K562 treated with DMSO at 1 percent for 4 hours (cell line): ENCODE data around the gene SLC39A3. TPM values are rescaled to one million over a fixed set of nuclear protein-coding genes. Genes with fewer than 3 reads are reported as not detected.

Experiments used
- total RNA-seq: library from RNA; unstranded; fragments of 300-600 nt; gene quantifications from 2 replicates; pipeline ENCODE4 v1.2.3, GENCODE V29; 2022; ENCODE audit not compliant: insufficient read depth

Gene SLC39A3
- total RNA-seq, result 165 and 175 TPM in 2 replicates

GRCh38 chr19:2739602-2740313 is at the start of gene SLC39A3:
Gene SLC39A3 (minus strand): TSS chr19:2740017. CDS start chr19:2737257, 2,760 bp downstream.

DNA sequence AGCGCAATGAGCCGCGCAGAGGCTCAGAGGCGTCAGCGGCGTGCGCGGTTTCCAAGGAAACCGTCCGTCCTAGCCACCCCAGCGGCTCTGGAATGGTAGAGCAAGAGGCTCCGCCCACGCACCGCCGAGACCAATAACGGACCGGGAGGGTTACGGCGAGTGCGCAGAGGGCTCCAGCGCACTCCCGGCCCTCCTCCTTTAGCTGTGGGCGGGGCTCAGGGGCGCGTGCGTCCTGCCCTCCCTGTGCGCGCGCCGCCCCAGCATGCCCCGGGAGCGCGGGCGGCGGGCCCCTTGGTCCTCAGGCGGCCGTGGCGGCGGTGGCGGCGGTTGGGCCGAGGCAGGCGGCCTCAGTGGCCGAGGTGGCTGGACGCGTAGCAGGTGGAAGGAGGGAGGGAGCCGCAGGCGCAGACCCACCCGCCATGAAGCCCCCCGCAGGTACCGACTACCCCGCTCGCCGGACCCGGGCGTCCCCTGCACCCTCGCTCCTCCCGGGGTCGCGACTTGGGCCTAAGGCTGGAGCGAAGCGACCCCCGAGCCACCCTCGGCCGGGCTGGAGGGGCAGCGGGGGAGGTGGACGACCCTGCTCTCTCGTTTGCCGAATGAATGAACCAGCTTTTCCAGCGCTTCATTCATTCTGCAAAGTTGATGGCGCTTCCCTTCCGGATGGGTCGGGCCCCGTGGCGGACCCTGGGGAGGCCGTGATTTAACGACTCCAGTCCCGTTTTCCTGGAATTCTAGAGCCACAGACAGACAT is 45.6 kb upstream of the SLC39A3 start, which contains the start of gene THOP1:
Gene THOP1, plus strand, starts transcription at position 260 of the 754 bp plus-strand sequence. Its CDS starts 160 bp downstream, at position 420.

DNA sequence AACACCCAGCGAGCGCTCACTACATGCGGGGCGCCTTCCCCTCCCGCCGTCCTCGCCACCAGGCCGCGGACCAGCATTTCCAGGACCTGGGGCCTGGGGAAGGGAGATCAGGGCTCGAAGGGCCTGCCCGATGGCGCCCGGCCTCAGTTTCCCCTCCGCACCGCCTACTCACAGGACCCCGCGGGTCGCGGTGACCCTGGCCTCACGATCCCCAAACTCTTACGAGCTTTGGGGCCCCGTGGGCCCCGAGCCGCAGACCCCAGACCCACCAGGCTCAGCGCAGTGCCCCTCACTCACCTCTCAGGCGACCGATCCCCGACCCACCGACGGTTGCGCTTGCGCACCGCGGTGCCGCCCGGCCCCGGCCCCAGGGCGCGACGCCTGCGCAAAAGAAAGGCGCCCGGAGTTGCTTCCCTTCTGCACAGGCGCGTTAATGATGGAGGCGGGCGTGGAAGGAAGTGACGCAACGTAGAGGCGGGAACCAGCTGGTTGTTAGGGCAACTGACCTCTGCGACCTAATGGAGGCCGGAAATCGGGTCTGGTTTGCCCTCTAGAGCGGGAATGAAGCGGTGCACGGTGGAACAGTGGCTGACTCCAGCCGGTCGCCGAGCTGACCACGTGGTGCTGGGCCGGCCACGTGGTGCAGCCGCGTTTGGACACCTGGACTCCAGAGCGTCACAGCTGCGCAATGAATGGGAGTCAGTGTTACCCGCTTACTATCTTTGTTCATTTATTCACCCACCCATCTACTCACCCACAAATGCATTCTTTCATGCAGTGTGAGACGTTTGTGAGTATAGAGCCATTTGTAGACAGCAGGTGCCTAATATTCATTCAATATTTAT is 43.3 kb upstream of the SLC39A3 start, which contains the start of gene SGTA:
Gene SGTA, minus strand, starts transcription at position 338 of the 845 bp plus-strand sequence. CDS start 14,205 bp downstream, outside the sequence.

GRCh38 chr19:2720777-2721569 is 18.8 kb downstream of the SLC39A3 start, which contains the start of gene DIRAS1:
Gene DIRAS1 (minus strand): TSS chr19:2721372. CDS start chr19:2717806, 3,566 bp downstream.

DNA sequence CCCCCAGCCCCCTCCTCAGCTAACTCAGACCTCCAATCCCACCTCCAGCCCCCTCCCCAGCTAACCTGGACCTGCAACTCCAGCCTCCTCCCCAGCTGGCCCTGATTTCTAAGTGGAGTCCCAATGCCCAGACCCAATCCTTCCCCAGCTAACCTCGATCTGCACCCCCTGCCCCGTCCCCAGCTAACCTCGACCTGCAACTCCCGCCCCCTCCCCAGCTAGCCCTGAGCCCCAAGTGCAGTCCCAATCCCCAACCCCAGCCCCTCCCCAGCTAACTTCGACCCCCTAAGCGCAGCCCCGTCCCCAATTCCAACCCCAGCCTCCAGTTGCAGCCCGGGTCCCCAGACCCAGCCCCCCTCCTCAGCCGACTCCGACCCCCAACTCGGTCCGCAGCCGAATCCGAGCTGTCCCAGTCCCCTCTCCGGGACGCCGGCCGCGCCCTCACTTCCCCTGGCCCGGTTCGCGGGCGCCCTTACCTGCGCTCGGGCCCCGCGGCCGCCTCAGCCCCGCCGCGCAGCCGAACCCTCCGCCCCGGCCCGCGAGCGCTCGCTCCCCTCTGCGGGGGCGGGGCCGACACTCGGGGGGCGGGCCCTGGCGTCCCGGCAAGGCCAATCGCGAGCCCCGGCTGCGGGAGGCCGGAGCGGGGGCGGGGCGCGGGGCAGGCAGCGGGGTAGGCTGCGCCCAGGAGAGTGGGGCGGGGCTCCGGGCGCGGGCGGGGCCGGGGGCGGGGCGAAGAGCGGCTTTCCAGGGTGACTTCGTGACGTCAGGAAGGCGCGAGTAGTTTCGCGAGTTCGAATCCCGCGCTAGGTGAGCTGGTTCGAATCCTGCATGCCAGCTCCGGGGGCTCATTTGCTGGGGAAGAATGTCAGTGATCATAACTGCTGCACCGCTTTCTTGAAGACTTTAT is 37.4 kb downstream of the SLC39A3 start, which contains the start of gene GNG7:
Gene GNG7, minus strand, starts transcription at position 525 of the 907 bp plus-strand sequence. CDS start 182,006 bp downstream, outside the sequence.

Other genes starting within 250 kb of the SLC39A3 start
- gene GNG7, start 37.3 kb downstream of the SLC39A3 start, total RNA-seq, result 0.28 and 0.48 TPM in 2 replicates
- gene DIRAS1, start 18.6 kb downstream of the SLC39A3 start, total RNA-seq, result 3.9 and 4.3 TPM in 2 replicates
- 118 and 130 TPM in 2 replicates for gene SGTA, start 43.3 kb upstream of the SLC39A3 start, total RNA-seq
- gene THOP1, start 45.5 kb upstream of the SLC39A3 start, total RNA-seq, result 128 and 158 TPM in 2 replicates
- 1.9 and 2.1 TPM in 2 replicates for gene ZNF554, start 79.9 kb upstream of the SLC39A3 start, total RNA-seq
- gene ZNF555, start 101.5 kb upstream of the SLC39A3 start, total RNA-seq, result 1.4 TPM in 2 replicates
- gene ZNF556, start 127.3 kb upstream of the SLC39A3 start, total RNA-seq, result 0.48 TPM in 1 of 2 replicates, not detected in the other
- gene ZNF57, start 160.9 kb upstream of the SLC39A3 start, total RNA-seq, result 3.2 and 4.1 TPM in 2 replicates
- gene ZNF77, start 205.0 kb upstream of the SLC39A3 start, total RNA-seq, result 2.2 and 5.2 TPM in 2 replicates
- gene TLE6, start 237.5 kb upstream of the SLC39A3 start, total RNA-seq, result 2.9 and 8.3 TPM in 2 replicates